OCI-LY3 (cell line): ENCODE data around the gene ROPN1L.

Experiments
- H2AFZ ChIP-seq: fragments of 200-600, 300-600 bp; shearing (Covaris generic); 2 replicates; pipeline ENCODE4 v1.6.0; 2014; ENCODE audit warnings: antibody characterized with exemption, low read depth, low read length
- H3K27ac ChIP-seq: fragments of 200-600, 300-600 bp; sonication (generic); 2 replicates; pipeline ENCODE4 v1.5.1; 2014; ENCODE audit warnings: mild to moderate bottlenecking, low read length, moderate library complexity, mixed read lengths
- H3K27me3 ChIP-seq: fragments of 200-600, 300-600 bp; sonication (generic); 2 replicates; pipeline ENCODE4 v1.6.1; 2014; ENCODE audit warnings: low read depth, low read length, mixed read lengths
- H3K36me3 ChIP-seq: fragments of 200-600, 300-600 bp; sonication (generic); replicated peaks from 2 replicates; pipeline ENCODE3; 2014; ENCODE audit warnings: low read depth, low read length, mixed read lengths
- H3K4me1 ChIP-seq: fragments of 300-600, 200-600 bp; sonication (generic); 2 replicates; pipeline ENCODE4 v1.6.1; 2014; ENCODE audit warnings: low read length, mixed read lengths
- H3K4me2 ChIP-seq: fragments of 200-600, 300-600 bp; sonication (generic); 2 replicates; pipeline ENCODE4 v1.6.1; 2014; ENCODE audit warnings: low read length, mixed read lengths
- H3K4me3 ChIP-seq: fragments of 300-600, 200-600 bp; sonication (generic); 2 replicates; pipeline ENCODE4 v1.5.1; 2014; ENCODE audit warnings: antibody characterized with exemption, mild to moderate bottlenecking, low read length, moderate library complexity
- H3K79me2 ChIP-seq: fragments of 300-600, 200-600 bp; shearing (Covaris generic); 2 replicates; pipeline ENCODE4 v1.6.1; 2014; ENCODE audit warnings: mild to moderate bottlenecking, low read length, mixed read lengths
- H3K9ac ChIP-seq: fragments of 300-600, 200-600 bp; shearing (Covaris generic); 2 replicates; pipeline ENCODE4 v1.6.0; 2014; ENCODE audit warnings: mild to moderate bottlenecking, low read length, moderate library complexity
- H3K9me3 ChIP-seq: fragments of 200-600, 300-600 bp; shearing (Covaris generic); 2 replicates; pipeline ENCODE4 v1.6.1; 2014; ENCODE audit warnings: low read length, mixed read lengths; ENCODE audit not compliant: insufficient read depth
- H4K20me1 ChIP-seq: fragments of 200-600, 300-600 bp; sonication (generic); 2 replicates; pipeline ENCODE4 v1.6.1; 2016; ENCODE audit warnings: low read length, mixed read lengths; ENCODE audit not compliant: insufficient read depth
- CTCF ChIP-seq: fragments of 200-600, 300-600 bp; sonication (generic); IDR thresholded peaks from 2 replicates; pipeline ENCODE4 v1.5.1; 2014; ENCODE audit warnings: antibody characterized with exemption, low read length, low read depth
- EZH2phosphoT487 ChIP-seq: fragments of 200-600 bp; shearing (Covaris generic); IDR thresholded peaks from 2 replicates; pipeline ENCODE4 v1.6.1; 2018; ENCODE audit warnings: antibody characterized with exemption, mixed run types, low read depth

ROPN1L gene

GRCh38 chr5:10465726-10466125, 24.0 kb downstream of the ROPN1L start:
- Histone ChIP-seq H3K27me3 (peaks cover 3% of the 10 kb centered on the region; the same call in 1 of the 2 replicates), H4K20me1 (no peaks in the 10 kb centered on the region), H3K4me2 (no peak overlapping the region), H3K36me3 (no peaks in the 10 kb centered on the region), H3K9ac (no peak overlapping the region), H2AFZ (no peak overlapping the region), H3K4me1 (no peaks in the 10 kb centered on the region; the same call in 1 of the 2 replicates), H3K79me2 (no peaks in the 10 kb centered on the region), H3K9me3 (no peaks in the 10 kb centered on the region), H3K4me3 (no peak overlapping the region), H3K27ac (no peak overlapping the region)
- no peak for TF ChIP-seq EZH2phosphoT487
- TF ChIP-seq CTCF: no peak

GRCh38 chr5:10466446-10467073, 24.9 kb downstream of the ROPN1L start:
- H3K9me3 ChIP-seq: no peaks in the 10 kb centered on the region
- H4K20me1 ChIP-seq: no peaks in the 10 kb centered on the region
- H3K36me3 ChIP-seq: no peaks in the 10 kb centered on the region
- no peak overlapping the region for H3K9ac ChIP-seq
- H3K4me2 ChIP-seq: no peak overlapping the region
- no peaks in the 10 kb centered on the region for H3K79me2 ChIP-seq
- H2AFZ ChIP-seq: no peak overlapping the region
- H3K4me3 ChIP-seq: no peak overlapping the region
- no peaks in the 10 kb centered on the region; the same call in 1 of the 2 replicates for H3K4me1 ChIP-seq
- H3K27me3 ChIP-seq: peaks cover 3% of the 10 kb centered on the region; the same call in 1 of the 2 replicates
- H3K27ac ChIP-seq: no peak overlapping the region
- TF ChIP-seq CTCF (no peak), EZH2phosphoT487 (no peak)

GRCh38 chr5:10467281-10468198, 25.9 kb downstream of the ROPN1L start:
- no peaks in the 10 kb centered on the region for H3K9me3 ChIP-seq
- H3K36me3 ChIP-seq: no peaks in the 10 kb centered on the region
- H3K4me1 ChIP-seq: no peaks in the 10 kb centered on the region; the same call in 1 of the 2 replicates
- H2AFZ ChIP-seq: no peak overlapping the region
- peaks cover 3% of the 10 kb centered on the region; the same call in 1 of the 2 replicates for H3K27me3 ChIP-seq
- no peak overlapping the region for H3K4me2 ChIP-seq
- no peak overlapping the region for H3K27ac ChIP-seq
- H4K20me1 ChIP-seq: no peaks in the 10 kb centered on the region
- H3K9ac ChIP-seq: no peak overlapping the region
- H3K4me3 ChIP-seq: no peak overlapping the region
- H3K79me2 ChIP-seq: no peaks in the 10 kb centered on the region
- TF ChIP-seq EZH2phosphoT487 (no peak), CTCF (no peak)

- TF ChIP-seq EZH2phosphoT487: no peak
- no peak for TF ChIP-seq CTCF
- Histone ChIP-seq H3K27me3 (peaks cover 3% of the 10 kb centered on the region; the same call in 1 of the 2 replicates), H3K27ac (no peak overlapping the region), H3K79me2 (no peaks in the 10 kb centered on the region), H3K4me2 (no peak overlapping the region), H3K9ac (no peak overlapping the region), H3K36me3 (no peaks in the 10 kb centered on the region), H4K20me1 (no peaks in the 10 kb centered on the region), H3K9me3 (no peaks in the 10 kb centered on the region), H2AFZ (no peak overlapping the region), H3K4me3 (no peak overlapping the region), H3K4me1 (no peaks in the 10 kb centered on the region; the same call in 1 of the 2 replicates)
Observed at GRCh38 chr5:10468256-10468655, 26.6 kb downstream of the ROPN1L start.
